NOMO-1 treated with dmso at 0.1 percent for 144 hours (cell line): ENCODE results near the gene AGMAT.
A peak's percentile ranks its signal among the peaks of the same experiment; 100 is the strongest.
"Not testable (repeated sequence)": the region's sequence is repeated elsewhere in the genome, so short reads cannot be mapped to it uniquely, and the experiment has no call there.

Source experiments
- DNase-seq: peaks from one replicate; lab custom pipeline; 2025; ENCODE audit not compliant: unreplicated experiment; lab: John Stamatoyannopoulos, UW

The AGMAT gene

DNA sequence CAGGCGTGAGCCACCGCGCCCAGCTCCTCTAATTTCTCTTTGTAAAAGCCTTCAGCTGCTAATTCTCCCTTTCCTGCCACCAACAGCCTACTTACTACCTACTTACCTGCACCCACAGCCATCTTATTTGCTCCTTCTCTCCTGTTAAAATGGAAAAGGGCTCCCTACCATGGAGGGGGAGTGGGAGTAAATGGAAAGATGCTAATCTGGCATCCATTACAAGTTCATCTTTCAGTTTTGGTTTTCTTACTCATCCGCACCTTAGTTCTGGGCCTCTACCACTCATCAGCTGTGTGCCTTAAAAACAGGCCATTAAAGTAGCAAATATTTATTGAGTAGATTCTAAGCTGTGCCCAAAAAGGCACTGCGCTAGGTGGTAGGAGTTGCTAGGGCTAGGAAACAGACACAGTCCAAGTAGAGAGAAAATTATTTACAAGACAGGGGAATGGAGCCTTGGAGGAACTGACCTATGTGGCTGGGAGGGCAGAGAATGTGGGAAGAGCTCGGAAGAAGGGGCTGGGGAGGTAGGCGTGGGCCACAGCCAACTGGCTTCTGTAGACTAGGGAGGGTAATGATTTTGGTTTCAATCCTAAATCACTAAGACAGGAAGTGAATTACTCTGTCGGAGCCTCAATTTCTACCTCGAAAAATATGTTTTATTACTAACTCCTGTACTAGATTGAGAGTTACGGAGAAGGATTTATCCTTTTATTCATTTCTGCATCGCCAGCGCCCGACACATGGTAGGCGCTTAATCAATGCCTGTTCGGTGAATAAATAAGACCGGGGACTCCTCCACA, 31.7 kb upstream of the AGMAT start:
- DNase-seq: no peak

DNA sequence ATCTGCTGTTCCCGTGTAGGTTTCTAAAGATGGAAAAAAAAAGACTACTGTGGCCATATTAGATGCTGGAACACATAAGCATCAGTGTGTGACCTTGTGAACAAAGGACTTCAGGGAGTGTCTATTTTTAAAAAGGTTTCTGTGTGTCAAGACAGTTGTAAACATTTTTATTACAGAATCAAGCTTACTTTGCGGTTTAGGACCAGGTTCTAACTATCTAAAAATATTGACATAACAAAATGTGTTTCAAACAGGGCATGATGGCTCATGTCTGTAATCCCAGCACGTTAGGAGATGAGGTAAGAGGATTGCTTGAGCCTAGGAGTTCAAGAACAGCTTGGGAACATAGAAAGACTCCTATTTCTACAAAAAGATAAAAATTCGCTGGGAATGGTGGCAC, 25.3 kb upstream of the AGMAT start:
- DNase-seq: no peak

DNA sequence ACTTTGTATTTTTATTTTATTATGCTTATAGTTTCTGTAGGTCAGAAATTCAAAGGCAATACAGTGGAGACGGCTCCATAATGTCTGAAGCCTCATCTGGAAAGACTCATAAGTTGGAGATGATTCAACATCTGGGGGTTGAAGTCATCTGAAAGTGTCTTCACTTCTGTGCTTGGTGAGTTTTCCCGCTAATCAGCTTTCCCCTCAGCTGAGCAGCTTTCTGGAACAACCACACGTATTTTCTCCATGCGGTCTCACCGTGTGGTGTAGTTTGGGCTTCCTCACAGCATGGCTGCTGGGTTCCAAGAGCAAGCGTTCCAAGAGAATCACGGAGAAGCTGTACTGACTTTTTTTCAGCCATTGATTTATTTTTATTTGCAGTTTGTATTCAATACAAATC, 24.8 kb upstream of the AGMAT start:
- DNase-seq: no peak

DNA sequence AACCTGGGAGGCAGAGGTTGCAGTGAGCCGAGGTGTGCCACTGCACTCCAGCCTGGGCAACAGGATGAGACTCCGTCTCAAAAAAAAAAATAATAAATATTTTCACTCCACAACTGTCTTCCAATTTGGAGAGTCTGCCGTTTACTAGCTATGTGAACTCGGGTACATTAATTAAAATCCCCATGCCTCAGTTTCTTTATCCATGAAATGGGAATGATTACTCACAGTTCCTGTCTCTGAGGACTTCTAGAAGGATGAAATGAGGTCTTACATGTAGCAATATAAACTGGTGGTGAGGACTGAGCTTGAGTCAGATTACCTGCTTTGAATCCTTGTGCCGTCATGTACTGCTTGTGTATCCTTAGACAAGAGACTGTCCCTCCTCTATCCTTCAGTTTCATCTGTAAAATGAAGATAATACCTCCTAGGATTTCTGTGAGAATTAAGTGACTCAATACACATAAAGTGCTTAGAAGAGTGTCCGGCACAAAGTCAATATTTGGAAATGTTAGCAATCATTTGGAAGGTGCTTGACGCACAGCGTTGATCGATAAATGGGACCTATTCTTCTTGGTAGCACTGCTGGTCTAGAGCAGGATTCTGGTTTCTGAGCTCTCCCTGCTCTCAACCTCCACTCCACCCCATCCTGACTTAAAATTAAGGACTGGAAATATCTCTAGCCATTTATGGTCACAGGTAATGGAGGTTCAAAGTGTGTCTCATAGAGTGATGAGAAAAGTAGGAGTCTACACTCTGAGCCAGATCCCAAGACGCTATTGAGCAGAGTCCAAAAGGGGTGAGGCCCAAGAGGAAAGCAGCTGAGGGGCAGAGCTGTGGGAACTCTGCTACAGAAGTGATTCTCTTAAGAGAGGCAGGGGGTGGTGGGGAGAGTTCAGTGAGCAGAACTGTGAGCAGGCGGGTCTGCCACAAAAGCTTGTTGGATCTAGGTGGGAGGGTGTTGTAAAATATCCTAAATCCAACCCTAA, 20.8 kb upstream of the AGMAT start:
- DNase-seq: no peak

DNA sequence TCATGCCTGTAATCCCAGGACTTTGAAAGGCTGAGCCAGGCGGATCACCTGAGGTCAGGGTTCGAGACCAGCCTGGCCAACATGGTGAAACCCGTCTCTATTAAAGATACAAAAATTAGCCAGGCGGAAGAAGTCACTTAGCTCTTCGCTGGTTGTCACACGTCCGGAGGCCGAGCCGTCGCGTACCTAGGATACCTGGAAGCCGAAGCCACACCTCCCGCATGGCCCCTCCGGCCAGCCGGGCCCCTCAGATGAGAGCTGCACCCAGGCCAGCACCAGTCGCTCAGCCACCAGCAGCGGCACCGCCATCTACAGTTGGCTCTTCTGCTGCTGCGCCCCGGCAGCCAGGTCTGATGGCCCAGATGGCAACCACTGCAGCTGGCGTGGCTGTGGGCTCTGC, 19.5 kb upstream of the AGMAT start:
- DNase-seq: not testable (repeated sequence)

DNA sequence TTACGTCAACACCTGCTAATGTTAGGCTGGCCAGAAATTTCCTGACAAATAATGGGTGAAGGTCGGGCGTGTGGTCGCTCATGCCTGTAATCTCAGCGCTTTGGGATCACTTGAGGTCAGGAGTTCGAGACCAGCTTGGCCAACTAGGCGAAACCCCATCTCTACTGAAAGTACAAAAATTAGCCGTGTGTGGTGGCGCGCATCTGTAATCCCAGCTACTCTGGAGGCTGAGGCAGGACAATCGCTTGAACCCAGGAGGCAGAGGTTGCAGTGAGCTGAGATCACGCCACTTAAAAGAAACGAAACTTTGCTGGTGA, 19.1 kb upstream of the AGMAT start:
- not testable (repeated sequence) for DNase-seq

DNA sequence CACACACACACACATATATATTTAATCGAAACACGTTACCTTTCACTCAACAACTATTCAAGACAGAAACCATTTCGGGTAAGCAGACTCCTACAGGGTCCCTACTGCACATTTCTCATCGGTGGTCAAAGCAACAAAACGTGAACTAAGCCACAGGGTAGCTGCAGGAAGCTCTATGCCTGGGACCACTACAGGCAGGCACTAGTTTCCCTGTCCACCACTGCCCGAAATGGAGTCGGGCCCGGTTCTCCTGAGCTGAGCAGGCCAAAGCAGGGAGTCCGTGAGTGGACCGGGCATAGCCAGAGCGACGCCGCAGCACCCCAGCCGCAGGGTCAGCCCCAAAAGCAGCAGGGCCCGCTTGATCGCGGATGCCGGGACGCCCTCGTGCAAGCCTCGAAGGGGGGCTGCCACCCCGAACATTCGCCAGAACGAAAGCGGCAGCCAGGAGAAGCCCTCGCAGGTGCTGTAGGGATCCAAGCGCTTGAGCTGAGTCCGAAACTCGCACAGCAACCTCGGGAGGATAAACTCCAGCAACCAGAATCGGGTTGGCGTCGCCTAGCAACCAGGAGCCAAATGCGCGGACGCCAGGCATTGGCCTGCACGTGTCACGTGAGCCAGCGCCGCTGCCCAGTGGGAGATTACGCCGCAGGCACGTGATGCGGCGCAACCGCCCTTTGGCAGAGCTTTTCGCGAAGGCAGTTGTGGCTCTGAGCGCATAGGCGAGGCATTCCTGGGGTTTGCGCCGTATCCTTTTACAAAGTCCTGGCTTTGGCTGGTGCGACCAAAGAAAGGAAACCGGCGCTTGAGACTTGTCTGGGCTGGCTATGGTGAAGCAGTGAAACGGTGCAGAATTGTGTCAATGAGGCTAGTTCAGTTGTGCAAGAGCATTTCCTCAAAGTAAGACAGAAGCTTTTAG, 18.5 kb upstream of the AGMAT start:
- peak; percentile 89 for DNase-seq

DNA sequence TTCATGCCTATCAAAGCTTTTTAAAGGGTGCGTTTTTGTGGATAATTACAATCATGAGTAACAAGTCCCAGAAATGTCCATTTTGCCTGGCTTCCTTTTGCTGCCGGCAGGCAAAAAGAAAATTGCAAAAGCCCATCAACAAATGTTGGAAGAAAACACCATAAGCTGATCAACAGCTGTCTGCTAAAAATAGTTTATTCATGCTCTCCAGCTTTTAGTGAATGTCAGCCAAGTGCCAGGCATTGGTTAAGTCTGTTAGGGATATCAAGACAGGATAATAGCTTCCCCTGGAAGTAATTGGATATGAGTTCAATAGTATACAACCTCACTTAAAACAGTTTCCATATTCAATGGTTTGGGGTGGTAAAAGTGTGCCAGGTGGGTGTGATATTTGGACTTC, 13.6 kb upstream of the AGMAT start:
- DNase-seq: no peak

DNA sequence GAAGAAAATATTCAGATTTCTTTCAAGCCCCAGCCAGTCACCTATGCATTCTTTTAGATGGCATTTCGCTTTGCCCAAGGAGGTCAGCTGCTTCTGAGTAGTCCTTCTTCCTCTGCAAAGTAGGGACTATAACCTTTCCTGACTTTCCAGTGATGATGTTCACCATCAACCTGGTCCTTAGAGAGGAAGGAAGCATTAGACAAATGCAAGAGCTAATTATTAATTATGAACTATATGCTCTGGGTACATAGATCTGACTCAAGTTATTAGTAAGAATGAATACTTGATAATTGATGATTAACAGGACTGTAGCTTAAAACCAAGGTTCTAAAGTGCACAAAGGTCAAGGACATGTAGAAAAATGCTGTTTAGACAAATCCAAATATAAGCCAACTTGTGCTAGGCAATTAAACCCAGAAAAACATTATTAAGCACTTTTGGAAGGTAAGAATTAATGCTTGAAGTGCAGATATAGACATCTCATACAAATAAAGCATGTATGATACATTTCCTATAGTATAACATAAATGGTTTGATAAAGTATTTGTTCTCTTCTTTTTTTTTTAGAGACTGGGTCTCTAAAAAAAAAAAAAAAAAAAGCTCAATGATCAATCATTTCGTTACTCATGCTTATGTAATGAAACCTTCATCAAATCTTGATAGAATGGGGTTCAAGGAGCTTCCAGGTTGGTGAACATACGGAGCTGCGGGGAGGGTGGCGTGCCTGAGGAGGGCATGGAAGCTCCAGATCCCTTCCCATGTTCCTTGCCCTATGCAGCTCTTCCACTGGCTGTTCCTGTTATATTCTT, 11.2 kb upstream of the AGMAT start:
- DNase-seq: no peak

DNA sequence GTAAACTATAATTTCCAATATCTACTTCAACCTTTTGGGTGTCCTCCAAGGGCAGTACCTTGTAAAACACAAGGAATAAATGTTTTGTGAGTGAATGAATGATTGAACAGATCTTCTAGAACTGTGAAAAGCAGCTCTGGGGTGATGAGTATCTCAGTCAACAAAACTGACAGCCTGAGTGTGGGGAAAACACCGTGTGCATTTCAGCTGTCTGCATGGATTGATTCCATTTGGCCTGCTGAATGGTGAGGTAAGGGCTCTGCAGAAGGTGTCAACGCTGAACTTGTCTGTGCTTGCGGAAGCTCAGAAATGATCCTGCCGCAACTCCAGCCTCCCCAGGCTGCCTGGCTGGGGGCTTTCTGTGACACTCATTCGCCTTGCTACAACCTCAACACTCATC, 7.4 kb upstream of the AGMAT start:
- DNase-seq: no peak

DNA sequence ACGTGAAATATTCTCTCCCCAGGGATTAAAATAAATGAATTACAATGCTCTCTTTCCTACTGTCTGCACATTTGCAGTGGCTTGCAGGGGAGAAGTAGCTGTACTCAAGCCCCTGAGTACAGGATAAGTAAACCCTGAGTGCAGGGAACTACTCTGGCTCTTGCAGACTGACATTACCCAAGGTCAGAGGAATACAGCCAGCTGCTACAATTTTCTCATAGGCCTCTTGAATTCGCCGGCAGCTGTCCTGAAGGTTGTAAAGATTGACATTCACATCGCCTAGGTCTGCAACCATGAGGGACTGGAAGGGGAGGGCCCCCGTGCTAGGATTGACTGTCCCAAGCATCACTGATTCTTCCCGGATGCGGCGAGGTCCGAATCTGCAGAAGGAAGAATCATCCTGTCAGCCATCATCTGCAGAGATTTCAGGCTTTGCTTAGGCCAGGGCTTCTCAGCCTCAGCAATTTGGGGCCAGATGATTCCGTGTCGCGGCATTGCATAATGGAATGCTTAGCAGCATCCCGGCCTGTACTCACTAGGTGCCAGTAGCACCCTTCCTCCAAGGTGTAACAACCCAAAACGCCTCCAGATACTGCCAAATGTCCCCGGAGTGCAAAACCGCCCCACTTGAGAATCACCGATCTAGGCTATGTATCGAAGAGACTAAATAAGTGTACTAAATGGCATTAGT, 1.7 kb downstream of the AGMAT start:
- DNase-seq: no peak

DNA sequence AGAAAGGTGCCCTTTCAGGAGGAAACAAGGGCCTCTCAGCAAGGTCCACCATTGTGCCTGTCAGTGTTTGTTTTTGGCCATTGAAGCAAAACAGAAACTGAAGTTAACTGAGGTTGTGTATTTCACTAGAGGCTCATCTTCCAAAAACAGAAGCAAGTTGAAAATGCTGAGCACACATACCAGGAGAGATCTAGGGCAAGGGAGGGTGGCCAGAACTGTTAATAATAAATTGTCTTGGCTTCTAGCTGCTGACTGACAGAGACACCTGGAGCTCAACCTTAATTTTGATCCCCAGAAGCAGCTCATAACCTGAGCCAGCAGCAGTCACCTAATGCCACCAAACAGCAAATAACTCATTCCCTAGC, 5.2 kb downstream of the AGMAT start:
- no peak for DNase-seq

DNA sequence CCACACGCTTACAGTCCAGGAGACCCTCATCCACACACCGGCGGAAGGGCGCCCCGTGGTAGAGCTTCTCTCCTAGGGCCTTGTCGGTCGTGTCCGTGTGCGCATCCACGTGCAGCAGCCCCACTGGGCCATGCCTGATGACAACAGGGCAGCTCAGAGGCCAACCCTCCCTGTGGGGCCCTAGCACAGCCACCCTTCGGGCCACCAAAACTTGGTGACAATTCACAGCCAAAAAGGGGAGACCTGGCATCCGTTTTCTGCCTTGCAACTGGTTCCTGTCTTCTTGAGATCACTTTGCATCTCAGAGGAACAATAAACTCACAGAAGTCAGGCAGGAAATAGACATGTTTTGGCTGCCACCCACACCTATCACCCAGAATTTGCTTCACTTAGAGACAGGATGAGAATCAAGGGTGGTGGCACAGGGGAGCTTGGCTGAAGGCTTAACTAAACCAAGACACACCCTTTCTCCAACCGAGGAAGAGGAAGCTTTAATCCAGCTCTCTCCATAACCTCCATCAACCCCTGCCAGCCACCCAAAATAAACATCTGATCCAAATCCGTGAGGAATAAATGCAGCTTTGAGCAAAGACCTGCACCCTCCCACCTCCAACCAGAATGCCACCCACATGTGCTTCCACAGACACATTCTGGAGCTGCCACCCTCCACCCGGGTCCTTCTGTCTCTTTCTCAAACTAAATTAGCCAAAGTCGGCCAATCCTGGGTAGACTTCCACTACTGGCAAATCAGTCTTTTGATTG, 5.7 kb downstream of the AGMAT start:
- no peak for DNase-seq

DNA sequence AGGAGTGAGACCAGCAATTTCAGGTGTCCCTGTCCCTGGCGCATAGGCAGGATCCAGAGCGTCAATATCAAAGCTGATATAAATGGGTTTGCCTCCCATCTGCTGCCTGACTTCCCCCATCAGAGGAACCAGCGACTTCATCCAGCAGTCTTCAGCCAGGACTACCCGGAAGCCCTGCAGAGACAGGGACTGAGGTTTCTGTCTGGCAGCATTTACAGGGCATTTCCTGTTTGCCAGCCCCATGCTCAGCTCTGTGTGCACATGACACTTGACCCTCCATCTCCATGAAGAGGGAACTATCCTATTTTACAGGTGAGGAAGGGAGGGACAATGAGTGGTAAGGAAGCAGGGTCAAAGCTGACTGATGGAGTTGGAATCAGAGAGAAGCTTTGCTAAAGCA, 7.2 kb downstream of the AGMAT start:
- no peak for DNase-seq

DNA sequence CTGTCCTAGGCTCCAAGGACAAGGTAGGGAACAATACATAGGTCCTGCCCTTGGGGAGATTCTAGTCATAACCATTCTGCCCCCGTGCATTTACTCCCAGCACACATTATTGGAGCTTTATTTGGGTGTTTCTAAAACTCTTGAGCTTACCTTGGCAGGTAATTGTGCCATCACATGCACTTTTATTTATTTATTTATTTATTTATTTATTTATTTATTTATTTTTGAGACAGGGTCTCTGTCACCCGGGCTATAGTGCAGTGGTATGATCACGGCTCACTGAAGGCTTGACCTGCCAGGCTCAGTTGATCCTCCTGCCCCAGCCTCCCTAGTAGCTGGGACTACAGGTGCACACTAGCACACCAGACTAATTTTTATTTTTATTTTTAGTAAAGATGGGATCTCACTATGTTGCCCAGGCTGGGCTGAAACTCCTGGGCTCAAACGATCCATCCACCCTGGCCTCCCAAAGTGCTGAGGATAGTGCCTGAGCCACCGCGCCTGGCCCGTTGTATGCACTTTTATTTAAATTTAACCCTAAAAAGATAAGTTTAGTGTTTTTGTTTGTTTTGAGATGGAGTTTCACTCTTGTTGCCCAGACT, 9.2 kb downstream of the AGMAT start:
- DNase-seq: no peak

DNA sequence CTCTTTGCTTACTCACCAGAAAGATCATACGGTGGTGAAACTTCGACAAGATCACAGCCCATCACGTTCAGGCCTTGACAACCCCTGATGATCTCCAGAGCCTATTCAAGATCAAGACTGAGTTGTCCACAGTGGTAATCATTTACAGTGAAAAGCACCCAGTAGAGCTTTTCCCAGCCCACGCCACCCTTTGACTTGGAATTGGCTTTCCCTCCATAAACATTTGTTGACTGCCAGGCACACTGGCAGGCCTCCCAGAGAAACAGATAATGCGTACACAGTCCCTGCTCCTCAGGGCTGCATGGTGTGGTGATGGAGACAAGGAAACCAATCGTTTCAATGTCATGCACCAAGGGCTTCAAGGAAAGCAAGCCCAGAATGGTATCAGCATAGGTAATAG, 10.1 kb downstream of the AGMAT start:
- DNase-seq: no peak

DNA sequence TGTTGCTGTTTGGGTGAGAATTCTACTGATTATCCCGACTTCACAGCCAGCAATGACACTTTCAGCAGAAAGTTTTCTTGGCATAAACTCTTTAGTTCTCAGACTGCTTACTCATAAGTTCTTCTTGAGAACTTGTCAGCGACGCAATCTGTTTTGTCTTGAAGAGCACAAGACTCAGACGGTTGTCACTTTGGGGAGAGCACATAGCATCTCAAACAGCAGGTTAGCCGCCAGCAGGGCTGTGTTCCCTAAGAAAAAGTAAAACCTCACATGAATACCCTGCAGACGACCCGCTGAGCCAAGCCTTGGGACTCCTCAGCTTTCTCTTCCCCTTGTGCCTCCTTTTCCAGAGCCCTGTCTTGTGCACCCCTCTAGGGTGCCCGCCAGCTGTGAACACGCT, 11.4 kb downstream of the AGMAT start:
- DNase-seq: no peak

DNA sequence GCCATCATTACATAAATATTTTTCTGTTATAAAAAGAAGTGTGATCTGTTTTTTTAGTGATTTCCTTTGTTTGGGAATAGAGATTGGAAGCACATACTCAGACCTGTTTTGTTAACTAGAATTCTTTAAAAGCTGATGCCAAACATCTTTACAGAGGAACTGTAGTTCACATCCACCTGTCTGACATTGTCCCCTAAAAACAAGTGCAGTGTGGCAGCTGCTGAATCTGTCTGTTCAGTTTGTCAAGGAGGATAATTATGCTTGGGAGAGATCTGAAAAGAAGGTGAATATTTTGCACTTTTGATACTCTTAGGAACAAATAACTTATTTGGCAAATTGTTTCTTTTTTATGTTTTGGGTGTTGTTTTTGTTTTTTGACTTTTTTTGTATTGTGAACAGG, 13.6 kb downstream of the AGMAT start:
- no peak for DNase-seq

DNA sequence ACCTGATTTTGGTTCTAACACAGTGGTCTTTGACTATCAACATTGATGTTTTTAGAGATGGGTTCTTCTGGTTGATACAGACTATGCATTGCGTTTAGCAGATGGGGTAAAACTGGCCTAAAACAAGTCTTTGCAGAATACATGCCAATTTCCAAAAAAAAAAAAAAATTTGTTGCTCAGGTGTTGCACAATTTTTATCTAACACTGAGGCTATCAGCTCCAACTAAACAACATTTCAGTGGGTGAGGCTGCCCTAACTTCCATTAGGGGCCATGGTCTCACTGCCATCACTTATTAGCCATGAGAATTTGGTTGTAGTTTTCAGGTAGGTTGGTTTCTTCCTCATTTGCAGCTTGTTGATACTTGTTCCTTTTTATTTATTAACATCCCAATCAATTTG, 14.0 kb downstream of the AGMAT start:
- no peak for DNase-seq
